DOHH2 (cell line): ENCODE data around the gene MARS1.
"Not testable (repeated sequence)": the region's sequence is repeated elsewhere in the genome, so short reads cannot be mapped to it uniquely, and the experiment has no call there.

ENCODE experiments used
- H3F3A ChIP-seq: fragments of 200-600 bp; sonication (generic), shearing (Covaris generic); 2 replicates; pipeline ENCODE4 v1.6.0; 2016; ENCODE audit warnings: antibody characterized with exemption, mild to moderate bottlenecking; ENCODE audit not compliant: control insufficient read depth, insufficient read depth
- H3K27ac ChIP-seq: fragments of 200-600 bp; sonication (generic); 2 replicates; pipeline ENCODE4 v1.5.1; 2014; ENCODE audit warnings: low read depth, mild to moderate bottlenecking, low read length, moderate library complexity
- H3K27me3 ChIP-seq: fragments of 200-600 bp; sonication (generic); 2 replicates; pipeline ENCODE4 v1.6.1; 2014; ENCODE audit warnings: mild to moderate bottlenecking, low read length, mixed read lengths; ENCODE audit not compliant: control insufficient read depth
- H3K36me3 ChIP-seq: fragments of 200-600 bp; sonication (generic); 2 replicates; pipeline ENCODE4 v1.6.1; 2014; ENCODE audit warnings: mild to moderate bottlenecking, low read length, moderate library complexity, mixed read lengths; ENCODE audit not compliant: control insufficient read depth
- H3K4me1 ChIP-seq: fragments of 200-600 bp; sonication (generic); 2 replicates; pipeline ENCODE4 v1.6.1; 2014; ENCODE audit warnings: mild to moderate bottlenecking, low read length, mixed read lengths; ENCODE audit not compliant: control insufficient read depth
- H3K4me2 ChIP-seq: fragments of 200-600 bp; sonication (generic); 2 replicates; pipeline ENCODE4 v1.6.0; 2014; ENCODE audit warnings: mild to moderate bottlenecking, low read length, moderate library complexity
- H3K4me3 ChIP-seq: fragments of 200-600 bp; sonication (generic); 2 replicates; pipeline ENCODE4 v1.5.1; 2014; ENCODE audit warnings: mild to moderate bottlenecking, low read length, mixed read lengths
- H3K79me2 ChIP-seq: fragments of 200-600 bp; sonication (generic); 2 replicates; pipeline ENCODE4 v1.6.1; 2014; ENCODE audit warnings: mild to moderate bottlenecking, low read length, mixed read lengths; ENCODE audit not compliant: control insufficient read depth
- H3K9me2 ChIP-seq: fragments of 200-600 bp; sonication (generic); replicated peaks from 2 replicates; pipeline ENCODE4 v1.6.1; 2014; ENCODE audit warnings: mild to moderate bottlenecking, low read length, mixed read lengths; ENCODE audit not compliant: control insufficient read depth
- H3K9me3 ChIP-seq: fragments of 200-600 bp; sonication (generic); 2 replicates; pipeline ENCODE4 v1.6.1; 2014; ENCODE audit warnings: antibody characterized with exemption, low read length, mixed read lengths; ENCODE audit not compliant: control insufficient read depth, insufficient read depth
- H4K20me1 ChIP-seq: fragments of 200-600 bp; sonication (generic); 2 replicates; pipeline ENCODE4 v1.6.0; 2014; ENCODE audit warnings: low read depth, mild to moderate bottlenecking, antibody characterized with exemption, low read length, moderate library complexity; ENCODE audit not compliant: control insufficient read depth, insufficient read depth
- CTCF ChIP-seq: fragments of 200-600 bp; sonication (generic); IDR thresholded peaks from one replicate; pipeline ENCODE4 v1.5.1; 2014; ENCODE audit warnings: antibody characterized with exemption, mild to moderate bottlenecking, low read depth, low read length; ENCODE audit not compliant: poor library complexity, severe bottlenecking
- EZH2phosphoT487 ChIP-seq: fragments of 200-600 bp; sonication (generic); IDR thresholded peaks from 2 replicates; pipeline ENCODE4 v1.6.1; 2017; ENCODE audit warnings: borderline replicate concordance, mild to moderate bottlenecking, antibody characterized with exemption, low read length, moderate library complexity, mixed read lengths

MARS1 gene

GRCh38 chr12:57516617-57517153 lies 28.8 kb downstream of the MARS1 start:
- peaks cover 8% of the 10 kb centered on the region for H4K20me1 ChIP-seq
- TF ChIP-seq CTCF (no peak), EZH2phosphoT487 (no peak)
- H3K4me2 ChIP-seq: no peak overlapping the region

GRCh38 chr12:57517187-57517586 lies 29.3 kb downstream of the MARS1 start:
- H3K36me3 ChIP-seq: peaks cover 78% of the 10 kb centered on the region
- H4K20me1 ChIP-seq: peaks cover 8% of the 10 kb centered on the region
- H3K4me3 ChIP-seq: no peak overlapping the region
- no peak overlapping the region for H3K27ac ChIP-seq
- no peaks in the 10 kb centered on the region for H3K9me2 ChIP-seq
- H3K4me2 ChIP-seq: no peak overlapping the region
- H3K79me2 ChIP-seq: peaks cover 36% of the 10 kb centered on the region
- no peaks in the 10 kb centered on the region for H3K27me3 ChIP-seq
- H3K9me3 ChIP-seq: no peaks in the 10 kb centered on the region
- no peak for TF ChIP-seq EZH2phosphoT487
- TF ChIP-seq CTCF: no peak
- peaks cover 38% of the 10 kb centered on the region for H3K4me1 ChIP-seq
- H3F3A ChIP-seq: peaks cover 48% of the 10 kb centered on the region

More at GRCh38 chr12:57516617-57517153, 28.8 kb downstream of the MARS1 start:
- H3K4me3 ChIP-seq: no peak overlapping the region
- H3K36me3 ChIP-seq: peaks cover 83% of the 10 kb centered on the region
- H3K4me1 ChIP-seq: peaks cover 33% of the 10 kb centered on the region
- no peaks in the 10 kb centered on the region for H3K27me3 ChIP-seq
- no peaks in the 10 kb centered on the region for H3K9me2 ChIP-seq
- H3K79me2 ChIP-seq: peaks cover 36% of the 10 kb centered on the region
- peaks cover 45% of the 10 kb centered on the region for H3F3A ChIP-seq
- no peak overlapping the region for H3K27ac ChIP-seq
- no peaks in the 10 kb centered on the region for H3K9me3 ChIP-seq

GRCh38 chr12:57517718-57518117 lies 29.9 kb downstream of the MARS1 start:
- H4K20me1 ChIP-seq, H3K27ac ChIP-seq, H3K9me2 ChIP-seq, H3K9me3 ChIP-seq, H3K4me3 ChIP-seq, H3K27me3 ChIP-seq: not testable (repeated sequence)
- peaks cover 40% of the 10 kb centered on the region for H3K4me1 ChIP-seq
- peaks cover 45% of the 10 kb centered on the region for H3F3A ChIP-seq
- H3K4me2 ChIP-seq: peak overlapping the region; percentile 91; the same call in 1 of the 2 replicates
- peaks cover 73% of the 10 kb centered on the region for H3K36me3 ChIP-seq
- peaks cover 36% of the 10 kb centered on the region for H3K79me2 ChIP-seq

GRCh38 chr12:57518176-57518919 lies 30.5 kb downstream of the MARS1 start:
- peaks cover 41% of the 10 kb centered on the region for H3F3A ChIP-seq
- H3K27me3 ChIP-seq: no peaks in the 10 kb centered on the region
- TF ChIP-seq EZH2phosphoT487 (no peak), CTCF (no peak)
- H3K9me2 ChIP-seq: no peaks in the 10 kb centered on the region
- H3K4me1 ChIP-seq: peaks cover 40% of the 10 kb centered on the region
- H3K4me2 ChIP-seq: peak overlapping the region; percentile 91
- H3K27ac ChIP-seq: no peak overlapping the region
- peak overlapping the region; percentile 95 for H3K4me3 ChIP-seq
- H3K9me3 ChIP-seq: no peaks in the 10 kb centered on the region
- peaks cover 40% of the 10 kb centered on the region for H3K79me2 ChIP-seq
- peaks cover 69% of the 10 kb centered on the region for H3K36me3 ChIP-seq
- H4K20me1 ChIP-seq: peaks cover 8% of the 10 kb centered on the region
